SHP77 (cell line): ENCODE measurements around the gene NBL1.

ENCODE experiments used
- DNase-seq, 2 experiments: peaks; one replicate each; lab custom pipeline; 2025; lab: John Stamatoyannopoulos, UW

Gene NBL1

DNA sequence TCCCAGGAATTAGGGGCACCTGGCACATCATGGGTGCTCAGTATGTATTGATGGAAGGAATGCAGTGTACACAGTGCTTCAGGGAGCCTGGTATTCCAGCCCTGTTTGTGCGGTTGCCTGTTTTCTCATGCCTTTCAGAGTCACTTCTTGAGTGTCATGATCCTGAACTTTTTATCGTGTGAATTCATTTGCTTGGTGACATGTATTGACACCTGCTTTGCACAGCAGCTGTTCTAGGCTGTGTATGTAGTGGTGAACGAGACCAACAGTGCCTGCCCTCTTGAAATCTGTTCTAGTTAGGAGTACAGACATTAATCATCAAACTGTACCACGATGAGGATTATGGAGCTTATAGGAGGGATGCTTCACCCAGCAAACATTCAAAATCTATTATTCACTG lies 26.7 kb downstream of the NBL1 start:
- no peak for DNase-seq

DNA sequence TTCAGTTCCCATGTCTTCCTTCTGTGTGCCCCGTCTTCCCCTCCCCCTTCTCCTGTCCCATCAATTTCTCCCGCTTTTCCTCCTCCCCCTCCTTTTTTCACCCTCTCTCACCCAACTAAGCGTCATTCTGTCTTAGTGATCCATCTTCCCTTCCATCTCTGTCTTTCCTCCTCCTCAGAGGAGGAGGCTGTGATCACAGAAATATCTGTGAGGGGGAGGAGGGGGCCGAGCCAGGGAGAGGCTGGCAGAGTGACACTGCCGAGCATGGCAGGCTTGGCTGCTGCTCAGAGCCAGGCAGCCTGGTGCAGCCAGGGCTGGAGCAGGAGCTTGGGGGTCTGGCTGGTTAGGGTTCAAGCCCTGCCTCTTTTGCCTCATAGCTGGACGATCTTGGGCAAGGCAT lies 28.1 kb downstream of the NBL1 start:
- DNase-seq = no peak

DNA sequence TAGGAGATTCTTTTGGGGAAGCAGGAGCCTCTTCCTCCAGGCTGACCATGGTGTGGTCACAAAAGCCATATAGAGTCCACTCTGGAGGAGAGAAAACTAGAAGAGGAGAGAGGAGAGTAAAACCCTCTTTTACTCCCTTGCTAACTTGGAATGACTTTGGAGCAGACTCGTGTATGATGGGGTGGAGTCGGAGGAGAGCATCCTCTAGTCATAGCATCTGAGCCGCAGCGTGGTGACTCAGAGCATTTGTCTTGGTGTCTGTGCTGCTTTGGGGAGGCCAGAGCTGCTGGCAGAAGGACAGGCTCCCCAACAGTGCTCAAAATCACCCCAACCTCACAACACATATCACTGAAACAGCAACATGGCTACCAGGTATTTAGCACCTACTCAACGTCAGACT lies 31.7 kb downstream of the NBL1 start:
- DNase-seq = no peak

DNA sequence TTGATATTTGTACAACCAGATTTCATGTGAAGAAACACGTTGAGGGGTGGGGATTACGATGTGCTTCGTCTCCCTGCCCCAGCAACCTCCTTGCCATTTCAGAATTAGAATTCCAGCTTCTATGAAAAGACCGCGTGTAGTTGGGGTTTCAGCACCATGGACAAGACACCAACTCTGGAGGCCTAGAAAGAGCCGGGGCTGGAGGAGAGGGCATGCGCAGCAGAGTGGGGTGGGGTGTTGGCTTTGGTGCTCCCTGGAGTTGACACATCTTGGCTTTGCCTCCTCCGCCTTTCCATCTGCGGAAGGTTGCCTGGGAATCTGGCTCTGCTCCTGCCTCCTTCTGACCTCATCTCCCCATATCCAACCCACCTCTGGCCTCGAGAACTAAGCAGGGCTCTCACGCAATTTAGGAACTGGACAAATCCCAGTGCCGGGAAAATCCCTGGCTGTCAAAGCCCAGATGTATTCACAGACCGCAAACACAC lies 32.4 kb downstream of the NBL1 start:
- DNase-seq = no peak

DNA sequence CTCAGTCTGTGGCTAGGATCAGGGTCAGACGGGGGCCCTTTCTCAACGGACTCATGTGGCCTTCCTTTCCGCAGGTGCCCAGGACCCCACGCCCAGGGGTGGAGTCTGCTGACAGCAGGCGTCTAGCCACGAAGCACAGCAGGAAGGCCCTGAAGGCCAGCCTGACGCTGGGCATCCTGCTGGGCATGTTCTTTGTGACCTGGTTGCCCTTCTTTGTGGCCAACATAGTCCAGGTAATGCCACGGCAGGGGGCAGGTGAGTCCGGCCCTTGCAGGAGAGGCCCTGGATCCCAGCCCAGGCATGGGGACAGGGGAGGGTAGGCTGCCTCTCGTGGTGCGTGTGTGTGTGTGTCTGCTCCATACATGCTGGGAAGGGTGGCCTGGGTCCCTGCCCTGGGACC lies 34.4 kb downstream of the NBL1 start:
- DNase-seq = no peak

DNA sequence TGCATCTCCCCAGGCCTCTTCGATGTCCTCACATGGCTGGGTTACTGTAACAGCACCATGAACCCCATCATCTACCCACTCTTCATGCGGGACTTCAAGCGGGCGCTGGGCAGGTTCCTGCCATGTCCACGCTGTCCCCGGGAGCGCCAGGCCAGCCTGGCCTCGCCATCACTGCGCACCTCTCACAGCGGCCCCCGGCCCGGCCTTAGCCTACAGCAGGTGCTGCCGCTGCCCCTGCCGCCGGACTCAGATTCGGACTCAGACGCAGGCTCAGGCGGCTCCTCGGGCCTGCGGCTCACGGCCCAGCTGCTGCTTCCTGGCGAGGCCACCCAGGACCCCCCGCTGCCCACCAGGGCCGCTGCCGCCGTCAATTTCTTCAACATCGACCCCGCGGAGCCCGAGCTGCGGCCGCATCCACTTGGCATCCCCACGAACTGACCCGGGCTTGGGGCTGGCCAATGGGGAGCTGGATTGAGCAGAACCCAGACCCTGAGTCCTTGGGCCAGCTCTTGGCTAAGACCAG lies 34.9 kb downstream of the NBL1 start:
- DNase-seq = no peak

DNA sequence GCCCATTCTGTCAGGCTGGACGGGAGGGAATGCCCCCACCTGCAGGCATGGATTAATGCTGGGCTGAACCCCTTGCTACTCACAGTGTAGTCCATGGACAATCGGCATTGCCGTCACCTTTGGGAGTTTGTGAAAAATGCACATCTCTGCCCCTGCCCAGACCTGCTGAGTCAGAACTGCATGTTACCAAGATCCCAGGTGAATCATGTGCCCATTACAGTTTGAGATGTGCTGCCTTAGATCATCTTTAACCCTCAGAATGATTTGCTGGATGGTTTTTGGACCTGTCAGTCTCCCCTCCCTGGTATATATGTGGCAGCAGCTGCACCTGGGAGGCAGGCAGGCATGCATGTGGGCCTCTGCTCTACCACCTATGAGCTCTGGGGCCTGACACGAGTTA lies 35.6 kb downstream of the NBL1 start:
- no peak for DNase-seq

DNA sequence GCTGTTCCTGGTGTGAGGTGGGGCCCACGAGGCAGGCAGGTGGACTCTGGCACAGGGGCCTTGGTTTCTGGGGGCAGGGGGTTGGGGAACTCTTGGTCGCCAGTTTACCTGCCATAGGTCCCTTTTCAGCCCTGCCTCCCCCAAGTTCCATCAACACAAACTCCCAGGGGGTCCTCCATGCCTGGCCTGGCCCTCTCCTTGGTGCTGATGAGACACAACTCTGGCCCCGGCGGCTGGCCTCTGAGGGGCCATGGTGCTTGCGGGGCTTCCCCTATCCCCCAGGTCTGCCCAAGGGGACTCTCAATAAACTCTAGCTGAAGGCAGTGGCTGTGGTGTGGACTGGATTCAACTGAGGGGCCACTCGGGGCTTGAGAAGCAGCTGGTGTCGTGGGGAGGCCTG lies 36.5 kb downstream of the NBL1 start:
- DNase-seq = no peak

DNA sequence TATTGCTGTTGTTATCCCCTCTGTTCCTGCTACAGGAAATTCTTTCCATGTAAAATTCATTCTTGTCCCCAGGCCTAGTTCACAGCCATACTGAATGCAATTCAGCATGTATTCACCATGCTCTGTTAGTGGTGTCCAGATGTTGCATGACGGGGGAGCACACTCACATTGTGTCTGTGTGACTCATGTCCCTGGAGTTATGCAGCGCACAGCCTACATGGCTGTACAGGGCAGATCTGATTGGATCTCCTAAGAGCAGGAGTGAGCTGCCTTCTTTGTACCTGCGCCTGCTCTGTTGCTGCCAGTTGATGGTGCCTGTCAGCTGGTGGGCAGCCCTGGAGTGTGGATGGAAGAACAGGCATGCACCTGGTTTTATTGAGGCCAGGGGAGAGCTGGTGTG lies 38.1 kb downstream of the NBL1 start:
- no peak for DNase-seq

DNA sequence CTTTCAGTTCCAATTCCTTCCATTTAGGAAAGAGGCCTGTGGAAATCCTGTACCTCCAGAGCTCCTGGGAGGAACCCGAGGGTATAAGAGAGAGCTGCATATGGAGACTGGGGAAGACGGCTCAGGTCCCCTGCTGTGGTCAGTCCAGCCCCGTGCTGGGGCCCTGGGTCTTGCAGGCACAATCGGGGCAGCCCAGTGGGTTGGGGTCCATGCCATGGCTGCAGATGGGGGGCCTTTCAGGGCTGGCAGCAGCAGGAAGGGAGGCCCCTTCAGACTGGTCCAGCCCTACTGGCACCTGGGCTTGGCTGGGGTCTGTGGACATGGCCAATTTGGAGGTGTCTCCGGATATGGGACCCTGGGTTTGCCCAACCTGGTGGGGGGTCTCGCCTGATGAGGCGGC lies 38.8 kb downstream of the NBL1 start:
- no peak for DNase-seq

DNA sequence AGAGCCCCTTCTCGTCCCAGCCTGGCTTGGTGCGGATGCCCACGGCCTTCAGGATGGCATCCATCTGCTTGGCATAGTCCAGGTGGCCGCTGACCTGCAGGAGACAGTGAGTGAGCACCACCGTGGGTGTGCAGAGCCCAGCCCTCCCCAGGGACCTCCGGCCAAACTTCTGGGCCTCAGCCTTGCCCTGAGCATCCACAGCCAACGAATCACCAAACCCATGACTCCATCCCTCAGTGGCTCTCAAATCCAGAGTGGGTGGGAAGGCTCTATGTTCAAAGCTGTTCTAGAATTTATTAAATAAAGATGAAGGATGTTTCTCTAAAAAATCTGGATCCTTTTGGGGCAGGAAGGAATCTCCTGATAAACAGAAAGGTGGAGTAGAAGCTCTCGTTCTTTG lies 39.2 kb downstream of the NBL1 start:
- no peak for DNase-seq

DNA sequence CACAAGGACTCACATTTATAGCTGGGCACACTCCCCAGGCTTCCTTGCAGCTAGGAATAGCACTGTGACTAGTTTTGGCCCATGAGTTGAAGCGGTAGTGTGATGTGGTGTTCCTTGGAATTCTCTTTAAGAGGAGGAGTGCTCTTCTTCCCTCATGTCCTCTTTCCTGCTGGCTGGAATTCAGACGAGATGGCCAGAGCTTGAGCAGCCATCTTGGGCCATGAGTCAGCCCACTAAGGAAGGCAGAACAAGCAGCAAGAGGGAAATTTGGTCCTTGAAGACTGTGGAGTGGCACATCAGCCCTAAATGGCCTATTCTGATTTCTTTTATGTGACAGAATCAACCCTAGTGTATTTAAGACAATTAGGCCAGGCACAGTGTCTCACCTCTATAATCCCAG lies 40.6 kb downstream of the NBL1 start:
- DNase-seq = no peak

DNA sequence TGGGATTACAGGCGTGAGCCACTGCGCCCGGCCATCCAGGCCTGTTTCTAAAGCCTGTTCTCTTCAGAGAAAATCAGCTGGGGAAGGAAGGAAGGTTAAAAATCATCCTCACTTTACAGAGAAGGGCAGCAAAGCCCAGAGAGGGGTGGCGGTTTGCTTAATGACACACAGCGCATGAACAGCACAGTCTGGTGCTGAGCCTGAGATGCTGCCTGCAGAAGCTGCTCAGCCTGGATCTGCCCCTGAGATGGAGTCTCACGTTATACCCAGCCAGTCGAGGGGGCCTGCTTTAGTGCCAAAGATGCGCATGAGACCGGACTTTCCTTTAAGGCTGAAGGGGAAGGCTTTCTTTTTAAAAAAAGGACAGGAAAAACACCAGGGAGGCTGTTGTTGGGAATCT lies 41.9 kb downstream of the NBL1 start:
- DNase-seq = no peak

DNA sequence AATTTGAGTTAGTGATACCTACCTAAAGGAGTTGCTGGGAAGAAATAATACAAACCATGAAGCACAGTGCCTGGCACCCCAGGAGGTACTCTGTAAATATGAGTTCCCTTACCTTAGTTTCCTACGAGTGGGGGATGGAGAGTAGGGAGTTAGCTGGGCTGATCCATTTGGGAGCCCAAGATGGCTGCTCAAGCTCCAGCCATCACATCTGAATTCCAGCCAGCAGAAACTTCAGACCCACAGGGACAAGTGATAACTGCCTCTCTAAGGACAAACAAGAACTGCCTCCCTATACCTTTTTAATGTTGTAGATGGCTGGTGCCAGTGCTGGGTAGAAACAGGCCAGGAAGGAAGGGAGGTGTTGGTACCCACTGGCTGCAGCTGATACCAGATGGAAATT lies 43.3 kb downstream of the NBL1 start:
- no peak for DNase-seq

DNA sequence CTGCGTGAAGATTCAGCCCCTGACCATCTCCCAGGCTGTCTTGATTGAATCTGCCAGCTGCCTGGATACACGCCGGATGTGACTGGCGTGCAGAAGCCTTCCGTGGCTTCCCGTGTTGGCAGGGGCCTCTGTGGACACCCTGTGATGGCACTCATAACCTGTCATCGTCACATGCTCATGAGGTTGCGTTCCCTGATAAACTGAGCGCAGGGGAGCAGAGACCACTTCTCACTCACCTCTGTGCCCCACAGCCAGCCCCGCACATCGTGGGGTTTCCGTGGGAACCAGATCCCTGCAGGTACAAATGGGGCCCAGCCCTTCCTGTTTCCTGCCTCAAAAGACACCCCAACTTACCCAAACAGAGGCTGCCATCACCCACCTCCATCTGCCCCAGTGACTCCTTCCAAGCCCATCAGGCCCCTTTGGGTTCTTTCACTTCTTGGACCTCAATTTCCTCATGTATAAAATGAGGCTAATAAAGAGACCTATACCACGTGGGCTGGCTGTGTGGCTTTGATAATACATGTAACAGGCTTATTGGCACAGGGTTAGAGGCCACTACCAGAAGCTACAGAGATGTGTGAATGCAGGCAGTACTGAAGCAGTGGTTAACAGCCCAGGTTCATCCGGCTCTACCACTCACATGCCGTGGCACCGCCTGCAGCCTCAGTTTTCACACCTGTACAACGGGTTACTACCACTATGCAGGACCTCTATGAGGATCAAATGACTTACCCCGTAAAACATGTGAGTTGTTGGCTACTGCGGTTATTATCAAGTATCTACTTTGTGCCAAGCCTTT lies 44.1 kb downstream of the NBL1 start:
- no peak for DNase-seq

DNA sequence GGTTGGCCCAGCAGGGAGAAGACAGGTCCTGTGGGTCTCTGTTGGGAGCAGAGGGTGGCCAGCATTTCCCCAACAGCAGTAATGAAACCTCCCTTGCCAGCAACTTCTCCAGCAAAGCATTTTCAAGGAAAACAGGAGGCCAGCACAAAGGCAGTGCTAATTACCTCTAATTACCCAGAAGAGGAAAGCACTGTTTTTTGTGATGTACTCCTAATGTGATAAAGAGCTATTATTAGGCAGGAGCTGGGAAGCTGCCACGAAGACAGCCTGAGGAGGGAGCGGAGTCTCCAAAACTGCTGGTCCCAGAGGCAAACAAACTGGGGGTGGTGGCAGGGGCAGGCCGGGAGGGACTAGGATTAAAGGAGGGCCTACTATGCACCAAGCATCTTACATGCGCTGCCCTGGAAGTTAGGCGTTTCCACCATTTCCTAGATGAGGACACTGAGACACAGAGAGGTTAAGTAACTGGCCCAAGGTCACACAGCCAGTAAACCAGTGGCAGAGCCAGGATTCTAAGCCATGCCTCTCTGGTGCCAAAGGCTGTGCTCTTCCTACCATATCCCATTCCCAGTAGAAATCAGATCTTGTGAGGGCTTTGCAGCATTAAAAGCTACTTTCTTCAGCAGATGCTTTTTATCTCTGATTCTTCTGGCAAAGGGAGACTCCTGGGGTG lies 45.1 kb downstream of the NBL1 start:
- no peak for DNase-seq

DNA sequence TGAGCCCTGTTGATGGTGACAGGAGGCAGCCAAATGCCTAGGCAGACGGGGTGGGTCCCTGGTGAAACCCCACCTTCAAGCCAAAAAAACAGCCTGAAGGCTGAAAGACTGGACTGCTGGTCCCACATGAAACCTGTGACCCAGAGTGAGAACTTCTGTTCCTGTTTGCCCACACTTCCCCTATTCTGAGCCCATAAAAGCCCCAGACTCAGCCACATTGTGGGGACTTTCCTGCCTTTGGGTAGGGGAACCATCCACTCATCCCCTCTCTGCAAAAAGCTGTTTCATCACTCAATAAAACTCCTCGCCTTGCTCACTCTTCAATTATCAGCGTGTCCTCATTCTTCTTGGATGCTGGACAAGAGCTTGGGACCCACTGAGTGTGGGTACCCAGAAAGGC lies 45.7 kb downstream of the NBL1 start:
- no peak for DNase-seq

DNA sequence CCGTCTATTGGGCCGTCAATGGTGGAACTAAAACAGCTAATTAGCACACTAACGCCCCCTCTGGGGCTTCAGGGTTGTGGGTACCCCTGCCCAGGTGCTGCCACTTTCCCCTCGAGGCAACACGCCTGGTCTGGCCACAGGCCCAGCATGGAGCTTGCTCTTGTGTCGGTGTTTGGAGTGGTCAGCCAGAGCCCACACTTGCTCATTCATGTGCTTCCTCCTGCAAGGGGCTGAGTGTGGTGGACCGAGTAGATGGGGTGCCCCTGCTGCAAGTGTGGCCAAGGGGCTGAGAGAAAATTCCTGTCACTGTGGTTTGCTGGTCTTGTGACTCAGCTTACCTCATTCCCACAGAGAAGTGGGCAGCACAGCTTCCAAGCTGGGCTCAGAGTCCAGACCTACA lies 46.2 kb downstream of the NBL1 start:
- DNase-seq = no peak

DNA sequence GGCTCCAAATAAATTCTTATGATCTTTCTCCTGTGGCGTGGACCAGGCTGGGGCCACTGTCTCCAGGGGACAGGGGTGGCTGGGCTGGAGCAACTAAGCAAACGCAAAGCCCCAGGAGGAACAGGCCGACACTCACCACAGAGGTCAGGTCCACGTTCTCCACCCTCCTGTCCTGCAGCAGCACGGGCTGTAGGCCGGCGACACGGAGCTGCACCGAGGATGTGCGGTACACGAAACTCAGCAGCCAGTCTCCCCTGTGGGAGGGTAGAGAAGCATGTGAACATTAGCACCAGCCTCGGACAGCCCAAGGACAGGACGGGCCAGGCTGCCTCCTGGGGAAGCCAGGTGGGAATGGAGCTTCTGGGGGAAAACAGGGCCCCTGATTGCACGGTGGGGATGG lies 50.2 kb downstream of the NBL1 start:
- DNase-seq = no peak

DNA sequence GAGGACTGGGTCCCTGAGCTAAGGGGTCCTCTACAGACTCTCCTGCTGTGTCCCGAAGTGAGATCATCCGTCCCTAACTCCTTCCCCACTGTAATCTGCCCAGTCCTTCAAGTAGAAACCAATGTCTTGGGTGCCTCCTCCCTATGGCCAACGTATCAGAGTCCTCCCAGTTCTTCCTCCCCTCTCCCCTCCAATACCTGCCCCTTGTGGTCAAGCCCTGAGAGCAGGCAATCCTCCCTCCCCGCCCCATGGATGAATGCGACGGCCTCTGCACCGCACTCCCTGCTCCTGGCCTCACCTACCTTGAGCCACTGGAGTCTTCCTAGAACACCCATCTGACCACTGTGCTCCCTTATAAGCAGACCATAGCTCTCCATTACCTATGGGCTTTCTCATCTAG lies 51.7 kb downstream of the NBL1 start:
- no peak for DNase-seq

DNA sequence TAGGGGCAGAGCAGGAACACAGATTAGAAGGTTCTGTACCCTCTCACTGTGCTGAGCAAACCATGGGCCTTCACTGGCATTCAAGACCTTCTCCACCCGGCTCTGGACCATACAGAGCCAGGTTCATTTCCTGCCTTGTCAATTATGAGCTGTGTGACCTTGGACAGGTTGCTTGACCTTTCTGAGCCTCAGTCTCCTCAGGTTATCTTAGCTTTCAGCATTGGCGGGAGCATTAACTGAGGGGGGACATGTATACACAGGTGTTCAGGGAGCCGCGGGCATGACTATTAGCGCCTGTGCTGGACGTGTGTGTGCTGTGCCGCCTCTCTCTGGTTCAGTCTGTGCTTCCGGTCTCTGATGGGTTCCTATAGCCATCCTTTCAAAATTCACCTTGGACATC lies 52.7 kb downstream of the NBL1 start:
- DNase-seq = no peak

DNA sequence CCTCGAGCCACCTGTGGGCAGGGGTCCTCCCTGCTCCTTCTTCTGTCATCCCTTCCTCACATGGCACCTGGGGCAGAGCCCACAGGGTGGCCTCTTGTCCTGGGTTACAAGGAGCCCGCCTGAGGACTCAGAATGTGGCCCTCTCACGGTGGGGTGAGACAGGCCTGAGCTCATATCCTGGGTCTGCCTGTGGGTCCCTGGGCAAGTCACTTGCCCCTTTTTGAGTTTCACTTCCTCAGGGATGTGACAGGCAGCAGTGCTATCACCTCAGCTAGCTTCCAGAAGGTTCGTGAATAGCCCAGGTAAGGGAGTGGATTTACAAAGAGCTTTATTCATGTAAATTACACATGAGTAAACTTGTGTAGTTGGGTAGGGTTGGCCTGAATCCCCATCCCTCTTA lies 54.1 kb downstream of the NBL1 start:
- no peak for DNase-seq

DNA sequence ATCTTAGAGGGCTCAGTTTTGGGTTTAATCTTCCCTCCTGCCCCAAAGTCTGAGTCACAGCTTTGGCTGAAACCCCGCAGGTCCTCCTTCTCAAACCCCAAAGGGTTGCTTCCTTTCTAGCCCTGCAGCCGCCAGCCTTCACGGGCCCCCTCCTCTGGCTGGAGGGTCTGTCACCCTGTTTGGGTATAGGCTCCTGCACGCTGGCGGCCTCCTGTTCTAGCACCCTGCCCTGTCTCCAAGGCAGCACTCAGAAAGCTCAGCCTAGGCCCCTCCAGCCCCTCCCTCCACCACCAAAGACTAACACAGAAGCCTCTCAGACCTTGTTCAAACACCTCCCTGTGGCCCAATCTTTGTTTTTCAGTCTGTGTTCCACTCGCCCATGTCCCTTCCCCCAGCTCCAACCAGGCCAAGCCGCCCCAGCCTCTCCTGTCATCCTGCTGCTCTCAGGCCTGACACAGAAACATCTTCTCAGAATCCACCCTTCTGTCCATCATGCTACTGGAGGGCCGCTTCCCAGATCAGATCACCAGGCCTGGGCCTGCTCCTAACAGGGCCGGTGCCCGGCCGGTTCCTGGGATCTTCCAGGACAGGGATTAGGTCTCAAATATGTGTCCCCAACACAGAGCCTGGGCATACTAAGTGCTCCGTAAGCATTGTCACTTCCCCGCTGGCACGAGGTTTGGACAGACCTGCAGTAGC lies 56.1 kb downstream of the NBL1 start:
- no peak for DNase-seq
